Kidney (tissue), 14 donors: ENCODE measurements around the gene GIPC1. TPM values are rescaled to one million over a fixed set of nuclear protein-coding genes. Genes with fewer than 3 reads are reported as not detected.

Source experiments
- DNase-seq, 5 donors: peaks; one replicate each; pipeline ENCODE4 v3.0.0-alpha.2; 2013 to 2020
- FAIRE-seq: peaks from 2 replicates; lab custom pipeline; 2012; peaks lifted over from hg19 to GRCh38; lab: Jason Lieb, UNC
- H3K27ac ChIP-seq, 2 donors: one replicate each; pipeline ENCODE4 v1.7.0; 2013; ENCODE audit warnings: low read depth in 2 of 2, low read length in 2 of 2, inconsistent platforms in 1 of 2
- H3K27me3 ChIP-seq: one replicate; pipeline ENCODE4 v1.7.1; 2013; ENCODE audit warnings: low read length, inconsistent platforms; ENCODE audit not compliant: control insufficient read depth, insufficient read depth
- H3K36me3 ChIP-seq, 3 donors: one replicate each; pipeline versions ENCODE4 v1.7.0 to v1.7.1; 2013; ENCODE audit warnings: low read length in 3 of 3, control low read depth in 1 of 3, inconsistent platforms in 1 of 3; ENCODE audit not compliant: insufficient read depth in 3 of 3, control insufficient read depth in 2 of 3
- H3K4me1 ChIP-seq, 3 donors: one replicate each; pipeline versions ENCODE4 v1.7.0 to v1.7.1; 2013; ENCODE audit warnings: low read length in 3 of 3, inconsistent platforms in 1 of 3, low read depth in 1 of 3; ENCODE audit not compliant: control insufficient read depth in 2 of 3, insufficient read depth in 2 of 3
- H3K4me3 ChIP-seq, 3 donors: one replicate each; pipeline versions ENCODE4 v1.7.0 to v1.8.1; 2013; ENCODE audit warnings: low read length in 3 of 3, control low read depth in 1 of 3, inconsistent platforms in 1 of 3
- H3K9ac ChIP-seq, 3 donors: one replicate each; pipeline versions ENCODE4 v1.7.0 to v1.7.1; 2013; ENCODE audit warnings: low read length in 3 of 3, control low read depth in 1 of 3, inconsistent platforms in 1 of 3
- H3K9me3 ChIP-seq, 3 donors: one replicate each; pipeline versions ENCODE4 v1.7.0 to v1.7.1; 2013; ENCODE audit warnings: low read length in 3 of 3, control low read depth in 1 of 3, inconsistent platforms in 1 of 3; ENCODE audit not compliant: control insufficient read depth in 2 of 3, insufficient read depth in 1 of 3
- intact Hi-C: fragments of 100-400 bp; cut with DNase I; formaldehyde crosslinking; loops from one replicate; pipeline ENCODE4 v1.11.1; 2022
- polyA plus RNA-seq: library from polyadenylated mRNA; stranded (reverse); fragments of 350-450 nt; fragmentation: Illumina TruSeq; extraction: RNeasy Lipid Tissue Mini Kit (QIAGEN cat#74804); gene quantifications from one replicate; pipeline ENCODE4 v1.2.3, GENCODE V29; 2014; ENCODE audit warnings: low read depth, low replicate concordance; ENCODE audit not compliant: insufficient read depth
- total RNA-seq: library from RNA; stranded (reverse); fragmentation: NEBNext Ultra II Directional; extraction: Animal tissue kit (Norgen Biotek cat#: 25700); gene quantifications from one replicate; pipeline ENCODE4 v1.2.1, GENCODE V29; 2021
- TF ChIP-seq, protein P1 (sequence below): IDR thresholded peaks from 3 replicates; pipeline ENCODE4 v1.5.1; 2012; ENCODE audit warnings: mild to moderate bottlenecking, moderate library complexity, borderline replicate concordance; ENCODE audit not compliant: insufficient read depth; ENCODE audit errors: extremely low read depth
- donor health status: control.
- donor health status: control.
- donor health status: control.
- donor health status: control.
- donor health status: control.
- donor health status: DM: yes; HTN: yes; CAD: no.
- donor health status: Normal renal cell carcinoma (clear cell type).

GIPC1 gene
- total and polyA plus RNA-seq, 2 donors from 2014 or later = 94.6 to 137 TPM

DNA sequence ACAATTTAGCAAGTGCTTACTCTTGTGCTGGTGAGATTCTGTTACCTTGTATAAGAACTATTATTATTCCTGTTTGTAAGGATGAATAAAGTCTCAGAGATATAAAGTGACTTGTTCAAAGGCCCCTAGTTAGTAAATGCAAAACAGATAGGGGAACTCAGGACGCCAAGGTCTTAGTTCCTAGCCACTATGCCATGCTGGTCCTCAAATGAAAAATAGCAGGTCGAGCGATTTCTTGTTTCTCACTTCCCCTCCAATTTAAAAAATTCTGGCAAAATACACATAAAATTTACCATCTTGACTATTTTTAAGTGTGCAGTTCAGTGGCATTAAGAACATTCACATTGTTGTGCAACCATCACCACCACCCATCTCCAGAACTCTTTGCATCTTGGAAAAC, 34.6 kb upstream of the GIPC1 start:
- TF ChIP-seq, protein P1, sequence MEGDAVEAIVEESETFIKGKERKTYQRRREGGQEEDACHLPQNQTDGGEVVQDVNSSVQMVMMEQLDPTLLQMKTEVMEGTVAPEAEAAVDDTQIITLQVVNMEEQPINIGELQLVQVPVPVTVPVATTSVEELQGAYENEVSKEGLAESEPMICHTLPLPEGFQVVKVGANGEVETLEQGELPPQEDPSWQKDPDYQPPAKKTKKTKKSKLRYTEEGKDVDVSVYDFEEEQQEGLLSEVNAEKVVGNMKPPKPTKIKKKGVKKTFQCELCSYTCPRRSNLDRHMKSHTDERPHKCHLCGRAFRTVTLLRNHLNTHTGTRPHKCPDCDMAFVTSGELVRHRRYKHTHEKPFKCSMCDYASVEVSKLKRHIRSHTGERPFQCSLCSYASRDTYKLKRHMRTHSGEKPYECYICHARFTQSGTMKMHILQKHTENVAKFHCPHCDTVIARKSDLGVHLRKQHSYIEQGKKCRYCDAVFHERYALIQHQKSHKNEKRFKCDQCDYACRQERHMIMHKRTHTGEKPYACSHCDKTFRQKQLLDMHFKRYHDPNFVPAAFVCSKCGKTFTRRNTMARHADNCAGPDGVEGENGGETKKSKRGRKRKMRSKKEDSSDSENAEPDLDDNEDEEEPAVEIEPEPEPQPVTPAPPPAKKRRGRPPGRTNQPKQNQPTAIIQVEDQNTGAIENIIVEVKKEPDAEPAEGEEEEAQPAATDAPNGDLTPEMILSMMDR = no peak
- DNase-seq (no peak), FAIRE-seq (no peak)
- no peaks in the 10 kb centered on the region for H3K36me3 ChIP-seq
- H3K27ac ChIP-seq = no peak overlapping the region
- H3K4me1 ChIP-seq = peaks cover 0 to 12% (median 0%) of the 10 kb centered on the region in 3 donors
- no peaks in the 10 kb centered on the region for H3K9me3 ChIP-seq
- no peaks in the 10 kb centered on the region for H3K27me3 ChIP-seq
- H3K4me3 ChIP-seq = peak overlapping the region in 2 of 3 donors; percentile 97 to 98
- H3K9ac ChIP-seq = peak overlapping the region in 2 of 3 donors; percentile 89 to 99
- intact Hi-C loops = no loop called here

GRCh38 chr19:14530005-14530348, 34.0 kb upstream of the GIPC1 start:
- DNase-seq = peak in 1 of 5 donors; percentile 90
- Histone ChIP-seq H3K27me3 (no peaks in the 10 kb centered on the region), H3K27ac (peak overlapping the region; percentile 95 to 99), H3K9ac (peak overlapping the region; percentile 89 to 99 (median 92)), H3K9me3 (no peaks in the 10 kb centered on the region), H3K36me3 (no peaks in the 10 kb centered on the region), H3K4me1 (peaks cover 0 to 12% (median 0%) of the 10 kb centered on the region in 3 donors), H3K4me3 (peak overlapping the region; percentile 95 to 98 (median 97))
- TF ChIP-seq, protein P1 = no peak
- no peak for FAIRE-seq
- intact Hi-C loops = no loop called here

DNA sequence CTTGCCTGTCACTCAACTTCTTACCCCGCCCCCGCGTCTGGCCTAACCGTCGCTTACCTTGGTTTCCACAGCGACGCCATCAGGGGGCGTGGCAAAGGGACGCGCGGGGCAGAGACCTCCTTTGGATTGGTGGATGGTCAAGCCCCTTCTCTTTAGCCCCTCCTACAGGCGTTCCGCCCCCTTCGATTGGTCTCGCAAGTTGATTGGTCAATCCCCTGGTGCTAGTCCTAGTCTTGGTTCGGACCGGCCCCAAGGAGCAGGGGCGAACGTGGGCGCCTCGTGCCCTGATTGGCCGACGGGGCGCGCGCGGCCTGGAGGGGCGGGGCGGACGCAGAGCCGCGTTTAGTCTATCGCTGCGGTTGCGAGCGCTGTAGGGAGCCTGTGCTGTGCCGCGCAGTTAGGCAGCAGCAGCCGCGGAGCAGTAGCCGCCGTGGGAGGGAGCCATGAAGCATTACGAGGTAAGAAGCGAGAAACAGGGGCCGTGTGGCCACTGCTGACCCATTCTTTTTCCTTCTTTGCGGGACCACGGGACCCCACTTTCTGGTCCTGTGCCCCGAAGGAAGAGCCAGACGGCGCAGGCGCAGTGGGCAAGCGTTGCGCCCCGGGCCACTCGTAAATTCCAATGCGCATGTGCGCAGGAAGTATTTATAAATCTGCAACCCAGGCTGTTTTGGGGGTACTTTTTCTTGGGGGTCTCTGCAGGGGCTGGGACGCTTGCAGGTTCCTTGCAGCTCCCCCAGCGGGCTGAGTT, 33.5 kb upstream of the GIPC1 start, which contains the start of gene TECR:
TSS of gene TECR (plus strand) at position 341 of the 751 bp plus-strand sequence. CDS start at position 444, 103 bp downstream.
- peak; percentile 100 for DNase-seq

More for the DNA sequence above, 33.5 kb upstream of the GIPC1 start, which contains the start of gene TECR:
- intact Hi-C loops = no loop called here
- Histone ChIP-seq H3K4me3 (peak within 1 kb of the TSS; percentile 95 to 98 (median 97)), H3K27me3 (no peaks in the 10 kb centered on the region), H3K9ac (peak within 1 kb of the TSS; percentile 89 to 99 (median 92)), H3K9me3 (no peaks in the 10 kb centered on the region), H3K4me1 (peaks cover 0 to 12% (median 0%) of the 10 kb centered on the region in 3 donors), H3K27ac (peak within 1 kb of the TSS; percentile 95 to 99), H3K36me3 (no peaks in the 10 kb centered on the region)
- peak; percentile 96 for FAIRE-seq
- TF ChIP-seq, protein P1 = peak; percentile 9
